HG03558 (cell line): ENCODE measurements around the gene ANAPC2.
A peak's percentile ranks its signal among the peaks of the same experiment; 100 is the strongest.

Experiments used
- ATAC-seq: cut with Tn5 transposase; IDR thresholded peaks from one replicate; pipeline ENCODE4 v1.9.1; 2021; ENCODE audit warnings: moderate number of reproducible peaks; ENCODE audit not compliant: unreplicated experiment; ENCODE audit errors: extremely low read depth

The ANAPC2 gene, protein sequence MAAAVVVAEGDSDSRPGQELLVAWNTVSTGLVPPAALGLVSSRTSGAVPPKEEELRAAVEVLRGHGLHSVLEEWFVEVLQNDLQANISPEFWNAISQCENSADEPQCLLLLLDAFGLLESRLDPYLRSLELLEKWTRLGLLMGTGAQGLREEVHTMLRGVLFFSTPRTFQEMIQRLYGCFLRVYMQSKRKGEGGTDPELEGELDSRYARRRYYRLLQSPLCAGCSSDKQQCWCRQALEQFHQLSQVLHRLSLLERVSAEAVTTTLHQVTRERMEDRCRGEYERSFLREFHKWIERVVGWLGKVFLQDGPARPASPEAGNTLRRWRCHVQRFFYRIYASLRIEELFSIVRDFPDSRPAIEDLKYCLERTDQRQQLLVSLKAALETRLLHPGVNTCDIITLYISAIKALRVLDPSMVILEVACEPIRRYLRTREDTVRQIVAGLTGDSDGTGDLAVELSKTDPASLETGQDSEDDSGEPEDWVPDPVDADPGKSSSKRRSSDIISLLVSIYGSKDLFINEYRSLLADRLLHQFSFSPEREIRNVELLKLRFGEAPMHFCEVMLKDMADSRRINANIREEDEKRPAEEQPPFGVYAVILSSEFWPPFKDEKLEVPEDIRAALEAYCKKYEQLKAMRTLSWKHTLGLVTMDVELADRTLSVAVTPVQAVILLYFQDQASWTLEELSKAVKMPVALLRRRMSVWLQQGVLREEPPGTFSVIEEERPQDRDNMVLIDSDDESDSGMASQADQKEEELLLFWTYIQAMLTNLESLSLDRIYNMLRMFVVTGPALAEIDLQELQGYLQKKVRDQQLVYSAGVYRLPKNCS

DNA sequence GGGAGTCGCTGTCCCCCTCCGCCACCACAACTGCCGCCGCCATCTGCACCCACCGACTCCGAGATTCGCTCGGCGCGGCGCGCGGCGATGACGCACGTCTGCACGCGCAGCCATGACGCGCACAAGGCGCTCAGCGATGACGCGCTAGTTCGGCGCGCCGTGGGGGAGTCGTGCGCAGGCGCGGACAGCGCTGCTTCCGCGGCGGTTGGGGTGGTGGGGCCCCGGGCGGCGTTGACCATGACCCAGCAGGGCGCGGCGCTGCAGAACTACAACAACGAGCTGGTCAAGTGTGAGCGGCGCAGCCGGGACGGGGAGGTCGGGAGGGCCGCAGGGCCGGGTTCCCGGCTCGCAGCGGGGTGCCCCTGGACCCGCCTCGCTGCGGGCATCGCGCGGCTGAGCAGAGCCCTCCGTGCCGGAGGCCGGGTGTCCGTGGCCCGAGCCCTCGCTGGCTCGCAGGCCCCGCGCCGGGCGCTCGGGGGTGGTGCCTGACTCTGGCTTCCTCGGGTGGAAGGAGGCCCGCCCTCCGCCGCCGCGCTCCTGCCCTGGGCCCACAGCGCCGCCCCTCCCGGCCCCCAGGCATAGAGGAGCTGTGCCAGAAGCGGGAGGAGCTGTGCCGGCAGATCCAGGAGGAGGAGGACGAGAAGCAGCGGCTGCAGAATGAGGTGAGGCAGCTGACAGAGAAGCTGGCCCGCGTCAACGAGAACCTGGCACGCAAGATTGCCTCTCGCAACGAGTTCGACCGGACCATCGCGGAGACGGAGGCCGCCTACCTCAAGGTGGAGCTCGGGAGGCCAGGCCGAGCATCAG lies at the start of gene ANAPC2, which contains the start of gene SSNA1:
TSS of gene ANAPC2 (minus strand) at position 71 of the 807 bp plus-strand sequence. CDS start at position 43, 28 bp downstream.
TSS of gene SSNA1 (plus strand) at position 187 of the 807 bp plus-strand sequence. CDS start at position 238, 51 bp downstream.
- ATAC-seq: peak; percentile 63

GRCh38 chr9:137236936-137237421 lies 48.6 kb upstream of the ANAPC2 start:
- no peak for ATAC-seq

DNA sequence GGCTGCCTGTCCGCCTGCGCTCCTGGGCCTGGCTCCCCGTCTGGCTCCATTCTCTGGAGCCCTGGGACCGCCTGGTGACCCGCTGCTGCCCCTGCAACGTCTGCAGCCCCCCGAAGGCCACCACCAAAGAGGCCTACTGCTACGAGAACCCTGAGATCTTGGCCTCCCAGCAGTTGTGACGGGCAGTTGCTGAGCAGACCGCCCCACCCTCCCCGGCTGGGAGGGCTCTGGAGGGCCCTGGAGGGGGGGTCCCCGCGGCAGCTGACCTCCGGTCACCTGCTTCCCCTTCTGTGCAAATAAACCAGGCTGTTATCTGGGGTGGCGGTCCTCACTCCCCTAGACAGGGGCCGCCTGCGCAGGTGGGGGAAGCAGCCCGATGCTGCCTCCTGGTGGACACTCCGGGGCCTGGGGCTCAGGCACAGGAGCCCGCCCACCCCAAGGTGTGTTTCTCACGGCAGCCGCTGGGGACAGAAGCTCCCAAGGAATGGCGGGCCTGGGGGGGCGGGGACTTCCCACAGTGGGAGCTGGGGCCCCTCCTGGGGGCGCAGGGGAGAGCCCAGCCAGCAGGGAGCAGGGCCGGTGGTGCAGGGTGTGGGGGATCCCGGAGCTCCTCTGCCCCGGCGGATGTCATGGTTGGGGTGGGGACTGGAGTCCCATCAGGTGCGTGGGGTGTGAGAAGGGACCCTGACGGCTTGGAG lies 48.0 kb upstream of the ANAPC2 start:
- ATAC-seq: no peak

- no peak for ATAC-seq
Observed at GRCh38 chr9:137235424-137236237, 47.3 kb upstream of the ANAPC2 start.

DNA sequence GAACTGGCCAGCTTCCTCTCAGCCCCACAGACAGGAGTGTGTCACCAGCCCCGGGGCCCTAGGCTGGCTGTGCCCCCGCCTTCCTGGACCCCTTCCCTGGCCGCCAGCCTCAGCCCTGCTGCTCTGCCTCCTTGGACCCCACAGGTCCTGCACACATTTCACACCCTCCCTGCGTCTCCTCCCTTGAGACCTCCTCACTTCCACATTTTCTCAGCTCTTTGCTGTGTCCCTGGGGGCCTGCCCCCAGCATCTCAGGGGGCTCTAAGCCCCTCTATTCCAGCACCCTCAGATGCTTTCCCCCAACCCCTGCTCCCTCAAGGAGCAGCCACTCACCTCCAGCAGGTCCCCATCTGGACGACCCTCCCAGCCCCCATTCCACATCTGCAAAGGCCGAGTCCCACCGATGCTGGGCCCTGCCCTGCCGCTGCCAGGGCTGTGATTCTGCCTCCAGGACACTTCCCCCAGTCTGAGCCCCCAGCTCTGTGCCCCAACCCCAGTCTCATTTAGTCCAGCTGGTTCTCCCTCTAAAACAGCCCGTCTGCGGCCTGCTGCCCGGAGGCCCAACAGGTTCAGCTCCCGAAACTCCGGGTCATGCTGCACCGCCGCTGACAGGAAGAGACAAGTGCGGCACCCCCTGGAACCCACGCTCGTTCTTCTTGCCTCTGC lies 46.5 kb upstream of the ANAPC2 start:
- no peak for ATAC-seq

GRCh38 chr9:137234055-137234697 lies 45.8 kb upstream of the ANAPC2 start:
- ATAC-seq: no peak

GRCh38 chr9:137233143-137233980 lies 45.0 kb upstream of the ANAPC2 start:
- no peak for ATAC-seq

GRCh38 chr9:137232510-137232909 lies 44.1 kb upstream of the ANAPC2 start:
- ATAC-seq: no peak

- ATAC-seq: no peak
Observed at GRCh38 chr9:137232101-137232500, 43.7 kb upstream of the ANAPC2 start.

DNA sequence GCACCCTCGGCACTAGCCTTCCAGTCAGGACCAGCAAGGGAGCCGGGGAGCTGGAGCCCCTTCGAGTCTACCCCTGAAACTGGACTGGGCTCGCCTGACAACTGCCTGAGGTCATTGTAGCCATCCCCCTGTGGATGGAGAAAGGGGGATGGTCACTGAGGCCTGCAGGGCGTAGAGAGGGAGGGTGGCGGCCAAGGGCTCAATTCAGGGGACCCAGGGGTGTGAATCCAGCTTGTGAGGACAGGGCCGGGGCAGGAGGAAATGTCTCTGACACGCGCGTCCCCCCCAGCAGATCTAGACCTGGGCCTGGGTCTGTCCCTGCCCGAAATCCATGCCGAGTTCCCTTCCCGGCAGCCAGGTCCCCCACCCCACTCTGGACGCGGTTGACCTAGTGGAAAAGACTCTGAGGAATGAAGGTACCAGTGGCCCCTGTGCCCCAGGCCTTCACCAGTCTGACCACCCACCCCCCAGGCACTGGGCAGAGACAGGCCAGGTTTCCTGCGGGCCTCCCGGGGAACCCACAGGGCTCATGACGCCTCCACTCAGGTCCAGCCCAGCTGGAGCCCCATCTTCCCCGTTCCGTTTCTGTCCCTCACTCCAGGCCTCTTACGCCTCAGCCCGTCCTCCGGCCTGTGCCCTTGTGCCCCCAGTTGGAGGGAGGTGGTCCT lies 43.1 kb upstream of the ANAPC2 start:
- no peak for ATAC-seq

DNA sequence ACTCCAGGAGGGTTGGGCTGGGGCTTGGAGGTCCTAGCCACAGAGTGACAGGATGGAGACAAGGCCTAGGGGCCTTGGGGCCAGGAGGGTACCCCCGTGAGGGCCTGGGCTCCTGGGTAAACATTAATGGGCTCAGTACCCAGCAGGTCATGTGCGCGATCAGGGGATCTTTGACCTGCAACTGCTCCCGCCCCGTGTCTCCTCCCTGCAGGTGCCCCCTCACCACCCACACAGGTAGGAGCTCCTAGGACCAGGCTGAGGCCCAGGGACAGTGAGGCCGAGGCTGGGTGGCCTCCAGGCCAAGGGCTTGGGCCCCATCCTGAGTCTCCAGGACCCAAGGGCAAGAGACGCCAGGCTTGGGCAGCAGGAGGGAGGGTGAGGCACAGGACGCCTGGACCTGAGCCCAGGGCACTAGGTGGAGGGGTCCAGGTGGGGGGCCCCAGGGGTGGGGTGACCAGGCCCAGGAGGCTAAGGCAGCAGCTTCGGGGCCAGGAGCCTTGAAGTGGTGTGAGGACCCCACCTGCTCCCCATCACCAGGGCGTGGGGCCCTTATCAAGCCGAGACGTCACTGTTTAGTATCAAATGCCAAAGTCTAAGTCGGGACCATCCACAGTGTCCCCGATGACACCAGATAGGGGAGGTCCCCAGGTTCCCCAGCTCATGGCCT lies 42.5 kb upstream of the ANAPC2 start, which contains the start of gene SLC34A3:
TSS of gene SLC34A3 (plus strand) at position 197 of the 667 bp plus-strand sequence. CDS start 802 bp downstream, outside the sequence.
- ATAC-seq: no peak

GRCh38 chr9:137229903-137230704 lies 41.7 kb upstream of the ANAPC2 start:
- no peak for ATAC-seq

DNA sequence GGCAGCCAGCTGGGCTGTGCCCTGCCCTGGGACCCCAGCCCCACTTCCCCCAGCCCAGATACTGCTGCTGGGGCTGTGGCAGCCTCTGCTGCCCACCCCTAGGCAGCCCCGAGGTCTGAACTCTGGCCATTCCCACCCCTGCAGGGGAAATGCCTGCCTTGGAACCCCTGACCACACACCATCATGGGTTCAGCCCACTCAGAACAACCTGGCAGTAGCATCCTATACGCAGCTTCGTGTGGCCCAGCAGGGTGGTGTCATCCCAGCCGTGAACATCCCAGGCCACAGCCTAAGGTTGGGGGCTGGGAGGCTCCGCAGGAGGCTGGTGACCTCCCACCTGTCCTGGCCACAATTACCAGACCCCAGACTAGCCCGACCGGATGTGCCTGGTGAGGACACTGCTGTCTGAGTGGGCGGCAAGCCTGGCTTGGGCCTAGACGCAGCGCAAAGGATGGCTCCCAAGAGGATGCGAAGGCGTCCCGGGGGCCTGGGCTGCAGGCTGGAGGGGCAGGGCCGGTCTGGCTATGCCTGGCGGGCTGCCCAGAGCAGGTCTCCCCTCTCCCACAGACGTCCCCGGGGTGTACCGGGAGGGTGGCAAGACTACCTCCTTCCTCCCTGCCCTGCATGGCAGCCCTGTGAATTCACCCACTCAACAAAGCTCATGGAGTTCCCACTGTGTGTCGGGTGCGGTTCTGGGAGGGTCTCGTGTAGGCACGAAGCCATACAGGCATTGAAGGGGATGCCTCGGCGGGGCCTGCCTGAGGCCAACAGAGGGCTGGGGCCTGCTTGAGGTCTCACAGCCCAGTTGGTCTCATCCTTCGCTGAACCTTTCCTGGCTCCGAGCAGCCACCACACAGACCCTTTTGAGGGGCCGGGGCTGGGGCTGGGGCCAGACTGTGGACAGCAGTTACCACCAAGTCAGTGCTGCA lies 40.9 kb upstream of the ANAPC2 start:
- ATAC-seq: no peak

DNA sequence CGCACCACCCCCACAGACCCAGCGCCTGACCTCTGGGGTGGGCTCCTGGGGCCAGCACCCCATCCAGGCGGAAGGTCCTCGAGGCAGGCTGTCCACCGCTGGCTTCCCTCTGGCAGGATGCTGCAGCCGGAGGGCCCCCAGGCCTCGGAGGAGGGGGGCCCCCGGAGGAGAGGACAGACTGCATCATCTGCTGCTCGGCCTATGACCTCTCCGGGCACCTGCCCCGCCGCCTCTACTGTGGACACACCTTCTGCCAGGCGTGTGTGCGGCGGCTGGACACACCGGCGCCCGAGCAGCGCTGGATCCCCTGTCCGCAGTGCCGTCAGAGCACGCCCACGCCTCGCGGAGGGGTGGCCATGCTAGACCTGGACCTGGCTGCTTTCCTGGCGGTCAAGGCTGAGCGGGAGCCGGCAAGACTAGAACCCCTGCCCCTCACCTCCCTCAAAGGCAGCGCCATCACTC lies 40.2 kb upstream of the ANAPC2 start:
- ATAC-seq: no peak
